GM12864 (cell line): ENCODE data around the gene GAB3.
"Not testable (repeated sequence)": the region's sequence is repeated elsewhere in the genome, so short reads cannot be mapped to it uniquely, and the experiment has no call there.

ENCODE experiments used
- DNase-seq: peaks from one replicate; pipeline ENCODE4 v3.0.0-alpha.2; 2011; ENCODE audit warnings: low read depth
- H3K4me3 ChIP-seq: 2 replicates; pipeline ENCODE4 v1.5.1; 2011; ENCODE audit warnings: mild to moderate bottlenecking, low read depth, low read length, control low read depth
- TF ChIP-seq, protein P1 (sequence below): IDR thresholded peaks from 2 replicates; pipeline ENCODE4 v1.5.1; 2011; ENCODE audit warnings: low read depth, mild to moderate bottlenecking, moderate library complexity, low read length, control low read depth, inconsistent platforms; ENCODE audit errors: missing control alignments

The GAB3 gene

DNA sequence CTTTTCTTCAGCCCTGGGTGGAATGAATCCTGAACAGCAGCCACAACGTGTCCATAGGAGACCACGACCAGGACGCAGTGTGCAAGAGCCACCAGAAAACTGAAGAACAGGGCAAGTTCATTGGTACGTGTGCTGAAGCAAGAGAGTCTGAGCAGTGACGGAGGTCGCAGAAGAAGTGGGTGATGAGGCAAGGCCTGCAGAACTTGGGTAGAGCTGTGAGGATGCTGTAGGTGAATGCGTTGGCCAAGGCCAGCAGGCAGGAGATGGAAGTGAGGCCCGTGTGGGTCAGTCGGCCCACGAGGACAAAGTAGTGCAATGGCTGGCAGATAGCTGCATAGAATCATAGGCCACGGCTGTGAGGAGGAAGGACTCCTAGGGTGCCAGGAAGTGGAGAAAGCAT, 91.9 kb downstream of the GAB3 start:
- TF ChIP-seq, protein P1, sequence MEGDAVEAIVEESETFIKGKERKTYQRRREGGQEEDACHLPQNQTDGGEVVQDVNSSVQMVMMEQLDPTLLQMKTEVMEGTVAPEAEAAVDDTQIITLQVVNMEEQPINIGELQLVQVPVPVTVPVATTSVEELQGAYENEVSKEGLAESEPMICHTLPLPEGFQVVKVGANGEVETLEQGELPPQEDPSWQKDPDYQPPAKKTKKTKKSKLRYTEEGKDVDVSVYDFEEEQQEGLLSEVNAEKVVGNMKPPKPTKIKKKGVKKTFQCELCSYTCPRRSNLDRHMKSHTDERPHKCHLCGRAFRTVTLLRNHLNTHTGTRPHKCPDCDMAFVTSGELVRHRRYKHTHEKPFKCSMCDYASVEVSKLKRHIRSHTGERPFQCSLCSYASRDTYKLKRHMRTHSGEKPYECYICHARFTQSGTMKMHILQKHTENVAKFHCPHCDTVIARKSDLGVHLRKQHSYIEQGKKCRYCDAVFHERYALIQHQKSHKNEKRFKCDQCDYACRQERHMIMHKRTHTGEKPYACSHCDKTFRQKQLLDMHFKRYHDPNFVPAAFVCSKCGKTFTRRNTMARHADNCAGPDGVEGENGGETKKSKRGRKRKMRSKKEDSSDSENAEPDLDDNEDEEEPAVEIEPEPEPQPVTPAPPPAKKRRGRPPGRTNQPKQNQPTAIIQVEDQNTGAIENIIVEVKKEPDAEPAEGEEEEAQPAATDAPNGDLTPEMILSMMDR, result no peak
- H3K4me3 ChIP-seq, result no peak overlapping the region
- no peak for DNase-seq

DNA sequence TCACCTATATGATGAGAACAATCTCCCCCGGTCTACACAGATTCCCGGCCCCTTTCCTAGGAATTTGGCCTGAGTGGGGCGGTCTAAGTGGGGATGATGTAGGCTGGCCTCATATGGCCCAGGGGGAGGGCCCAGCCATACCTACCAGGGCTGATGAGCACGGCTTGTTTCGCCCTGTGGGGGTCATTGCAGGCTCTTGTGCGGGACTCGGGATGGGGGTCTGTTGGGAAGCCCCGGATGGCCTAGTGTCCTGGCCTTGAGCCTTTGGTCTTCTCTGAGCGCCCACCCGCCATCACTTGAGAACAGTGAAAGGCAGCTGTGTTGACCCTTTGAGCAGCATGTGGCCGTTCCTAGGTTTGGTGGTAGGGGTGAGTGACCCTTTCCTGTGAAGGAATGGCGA, 92.7 kb downstream of the GAB3 start:
- no peak for DNase-seq
- TF ChIP-seq, protein P1, result no peak
- H3K4me3 ChIP-seq, result no peak overlapping the region

DNA sequence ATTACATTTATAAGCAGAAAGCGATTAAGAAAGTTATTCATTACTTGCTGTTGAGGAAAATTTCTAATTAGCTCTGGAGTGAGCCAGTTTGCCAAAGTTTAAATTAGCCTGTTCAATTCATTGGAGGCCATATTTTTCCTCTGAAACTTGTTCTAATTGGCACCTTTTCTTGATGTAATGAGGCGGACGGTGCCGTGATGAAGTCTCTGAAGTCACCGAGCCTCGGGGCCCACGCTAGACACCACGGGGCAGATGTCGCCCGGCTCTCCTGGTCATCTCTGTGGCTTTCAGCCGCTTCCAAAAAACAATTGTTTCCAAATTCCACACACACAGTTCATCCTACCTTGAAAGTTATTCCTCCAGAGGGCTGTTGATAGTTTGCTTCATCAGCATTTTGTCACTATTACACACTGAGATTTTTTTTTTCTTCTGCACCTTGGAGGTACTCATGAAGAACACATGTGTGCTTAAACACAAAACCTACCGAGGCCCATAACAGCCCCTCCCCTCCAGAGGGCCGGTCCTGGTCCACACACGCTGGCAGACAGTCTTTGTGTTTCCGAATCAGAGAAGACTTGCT, 93.6 kb downstream of the GAB3 start:
- TF ChIP-seq, protein P1, result no peak
- no peak overlapping the region for H3K4me3 ChIP-seq
- no peak for DNase-seq

DNA sequence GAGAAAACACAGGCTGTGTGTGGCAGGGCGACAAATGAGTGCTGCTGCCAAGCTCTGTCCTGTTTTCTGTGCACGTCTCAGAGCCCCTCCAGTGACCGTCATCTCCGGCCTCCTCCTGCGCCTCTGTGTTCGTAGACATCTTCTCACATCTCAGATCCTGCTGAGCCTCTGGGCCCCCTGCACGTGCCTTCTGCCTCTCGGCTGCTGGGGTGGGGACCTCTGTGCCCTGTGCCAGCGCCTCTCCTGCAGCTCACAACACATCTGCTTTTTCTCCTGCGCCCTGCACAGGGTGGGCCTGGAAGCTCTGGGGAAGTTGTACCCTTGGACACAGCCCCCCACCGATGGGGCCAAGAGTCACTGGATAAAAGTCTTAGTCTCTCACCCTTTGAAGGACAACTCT, 95.1 kb downstream of the GAB3 start:
- H3K4me3 ChIP-seq, result no peak overlapping the region
- TF ChIP-seq, protein P1, result no peak
- DNase-seq, result no peak

DNA sequence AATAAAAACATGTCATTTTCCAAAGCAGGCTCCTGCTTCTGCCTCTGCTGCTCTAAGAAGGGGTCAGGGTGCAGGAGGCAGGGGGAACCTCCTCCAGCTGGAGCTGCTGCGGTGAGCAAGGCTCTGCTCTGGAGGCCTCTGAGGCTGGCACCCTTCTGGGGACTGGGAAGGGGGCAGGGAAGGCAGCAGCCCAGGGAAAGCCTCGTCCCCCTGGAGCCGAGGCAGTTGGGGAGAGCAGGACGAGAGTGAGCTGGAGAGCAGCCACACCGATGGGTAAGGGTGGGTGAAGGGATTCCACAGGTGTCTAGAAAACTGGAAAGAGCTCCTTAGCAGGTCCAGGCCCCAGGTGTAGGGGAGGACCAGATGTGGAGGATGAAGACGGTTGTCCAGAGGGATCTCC, 95.5 kb downstream of the GAB3 start:
- H3K4me3 ChIP-seq, result no peak overlapping the region
- TF ChIP-seq, protein P1, result no peak
- DNase-seq, result no peak

DNA sequence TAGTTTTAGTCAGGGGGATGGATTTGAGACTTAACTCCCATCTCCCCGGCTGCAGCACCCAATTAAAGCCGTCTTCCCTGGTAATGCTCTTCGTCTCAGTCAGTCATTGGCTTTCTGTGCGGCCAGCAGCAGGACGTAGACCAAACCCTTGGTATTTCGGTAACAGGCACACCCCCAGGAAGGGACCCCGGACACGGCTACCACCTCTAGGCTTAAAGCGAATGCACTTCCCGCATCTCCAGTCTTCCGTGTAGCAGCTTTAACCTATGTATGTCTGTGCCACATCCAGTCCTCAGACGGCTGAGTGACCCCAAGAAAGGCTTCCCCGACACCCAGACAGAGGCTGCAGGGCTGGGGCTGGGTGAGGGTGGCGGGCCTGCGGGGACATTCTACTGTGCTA, 96.0 kb downstream of the GAB3 start:
- DNase-seq, result no peak
- H3K4me3 ChIP-seq, result no peak overlapping the region
- TF ChIP-seq, protein P1, result no peak

DNA sequence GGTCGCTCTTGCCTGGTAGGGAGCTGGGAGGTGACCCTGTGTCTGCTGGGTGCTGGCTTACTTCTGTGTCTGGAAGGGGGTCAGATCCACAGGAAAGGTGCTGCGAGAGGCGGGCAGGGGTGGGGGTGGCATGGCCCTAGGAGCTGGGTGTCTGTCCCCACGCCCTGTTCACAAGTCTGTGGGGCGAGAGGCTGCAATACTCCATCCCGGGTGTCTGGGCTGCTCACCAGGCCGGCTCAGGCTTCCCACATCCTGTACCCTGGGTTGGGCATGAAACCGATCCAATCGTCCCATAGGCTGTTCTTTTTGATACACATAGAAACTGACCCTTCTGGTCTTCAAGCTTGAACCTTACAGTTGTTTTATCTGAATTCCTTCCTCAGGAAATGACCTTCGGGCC, 96.5 kb downstream of the GAB3 start:
- no peak overlapping the region for H3K4me3 ChIP-seq
- no peak for DNase-seq
- TF ChIP-seq, protein P1, result no peak

DNA sequence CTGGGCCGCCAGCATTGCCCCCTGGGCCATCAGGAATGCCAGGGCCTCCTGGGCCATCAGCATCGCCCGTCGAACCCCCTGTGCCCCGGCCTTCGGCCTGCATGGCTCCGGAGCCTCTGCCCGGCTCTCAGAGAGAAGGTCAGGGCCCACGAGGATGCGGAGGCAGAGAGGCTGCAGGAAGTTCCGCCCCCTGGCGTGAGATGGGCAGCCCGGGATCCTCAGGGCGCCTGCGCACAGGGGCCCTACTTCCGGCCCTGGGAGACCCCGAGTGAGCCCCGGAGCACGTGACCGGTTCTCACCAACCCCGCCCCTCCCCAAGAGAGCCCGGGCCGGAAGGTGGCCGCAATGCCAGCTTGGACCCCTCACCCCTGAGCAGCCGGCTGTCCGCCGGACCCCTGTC, 97.5 kb downstream of the GAB3 start, which contains the start of gene CTAG2:
TSS of gene CTAG2 (minus strand) at position 167 of the 400 bp plus-strand sequence. CDS start at position 103, 64 bp downstream.
- not testable (repeated sequence) for H3K4me3 ChIP-seq, DNase-seq
